Activated T-cell treated with anti-CD3 and anti-CD28 coated beads for 4 hours (primary cell): ENCODE measurements around the gene NHERF1.

ENCODE experiments used
- DNase-seq: peaks from one replicate; pipeline ENCODE4 v3.0.0-alpha.2; 2020

The NHERF1 gene

GRCh38 chr17:74815067-74815466 lies 66.6 kb downstream of the NHERF1 start:
- no peak for DNase-seq

- DNase-seq, result no peak
Measured at GRCh38 chr17:74815550-74816370, 67.3 kb downstream of the NHERF1 start.

GRCh38 chr17:74816905-74817620 lies 68.6 kb downstream of the NHERF1 start:
- no peak for DNase-seq

GRCh38 chr17:74818291-74818938 lies 70.0 kb downstream of the NHERF1 start:
- no peak for DNase-seq
